Esophagus squamous epithelium (tissue), 5 donors: ENCODE data around the gene CCDC107. TPM values are rescaled to one million over a fixed set of nuclear protein-coding genes. Genes with fewer than 3 reads are reported as not detected.

Experiments used
- DNase-seq: peaks from one replicate; lab custom pipeline; 2025; lab: John Stamatoyannopoulos, UW
- H3K27ac ChIP-seq, 4 donors: fragments of 200-600 bp; sonication (generic); one replicate each; pipeline ENCODE4 v1.5.1; 2016 to 2019; ENCODE audit warnings: mild to moderate bottlenecking in 1 of 4
- H3K27me3 ChIP-seq, 4 donors: fragments of 200-600 bp; sonication (generic); 1 replicate in 3 of 4; 2 replicates in 1 of 4; pipeline versions ENCODE4 v1.5.1 to v1.6.0; 2017 to 2021; ENCODE audit warnings: antibody characterized with exemption in 1 of 4
- H3K36me3 ChIP-seq, 3 donors: fragments of 200-600 bp; sonication (generic); one replicate each; pipeline ENCODE4 v1.5.1; 2016 to 2019
- H3K4me1 ChIP-seq, 3 donors: fragments of 200-600 bp; sonication (generic); one replicate each; pipeline ENCODE4 v1.5.1; 2017 to 2019
- H3K4me3 ChIP-seq, 4 donors: fragments of 200-600 bp; sonication (generic); 1 replicate in 3 of 4; 2 replicates in 1 of 4; pipeline ENCODE4 v1.5.1; 2016 to 2019; ENCODE audit warnings: mild to moderate bottlenecking in 2 of 4, moderate library complexity in 1 of 4
- H3K9me3 ChIP-seq, 3 donors: fragments of 200-600 bp; sonication (generic); one replicate each; pipeline ENCODE4 v1.5.1; 2016 to 2019
- POLR2A ChIP-seq, 4 donors: fragments of 450-650 bp; IDR thresholded peaks; one replicate each; pipeline ENCODE4 v1.6.1; 2017; ENCODE audit warnings: antibody characterized with exemption in 4 of 4, mild to moderate bottlenecking in 4 of 4, moderate library complexity in 3 of 4
- WGBS, 2 donors: methylation state at CpG; one replicate each; pipeline ENCODE4 v1.1.5; 2018; 5-methylcytosine and 5-hydroxymethylcytosine counted together
- intact Hi-C: fragments of 100-400 bp; cut with DNase I; formaldehyde crosslinking; loops from one replicate; pipeline ENCODE4 v1.15.0; 2022
- total RNA-seq, 4 donors: library from RNA; depleted of rRNA; stranded (reverse); fragments of >200 nt; gene quantifications; one replicate each; pipeline ENCODE4 v1.1.0, GENCODE V29; 2016
- TF ChIP-seq, protein P1 (sequence below), 6 experiments: fragments of 450-650 bp in 4 of 6; fragments of 200-600 bp in 2 of 6; sonication (generic) in 2 of 6; IDR thresholded peaks; one replicate each; pipeline ENCODE4 v1.5.1; 2016 to 2019; ENCODE audit warnings: antibody characterized with exemption in 6 of 6, mild to moderate bottlenecking in 4 of 6, moderate library complexity in 4 of 6
- donor health status: DM: yes; HTN: yes; CAD: no.

CCDC107 gene
- total RNA-seq, 4 donors from 2014 or later = 6.6 to 19.6 (median 14.2) TPM

DNA sequence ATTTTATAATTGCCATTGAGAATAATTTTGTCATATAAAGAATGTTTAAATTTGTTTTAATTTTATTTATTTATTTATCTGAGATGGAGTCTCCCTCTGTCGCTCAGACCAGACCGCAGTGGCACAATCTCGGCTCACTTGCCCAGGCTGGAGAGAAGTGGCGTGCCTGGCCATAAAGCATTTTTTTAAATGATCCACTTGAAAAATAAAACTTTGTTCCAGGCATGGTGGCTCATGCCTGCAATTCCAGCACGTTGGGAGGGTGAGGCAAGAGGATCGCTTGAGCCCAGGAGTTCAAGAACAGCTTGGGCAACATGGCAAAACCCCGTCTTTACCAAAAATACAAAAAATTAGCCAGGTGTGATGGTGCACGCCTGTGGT is 5.3 kb upstream of the CCDC107 start:
- 83 to 90% methylated on average over 8 of the region's 8 CpGs for WGBS, 2 donors
- no peaks in the 10 kb centered on the region for H3K9me3 ChIP-seq
- H3K36me3 ChIP-seq = no peaks in the 10 kb centered on the region
- no peaks in the 10 kb centered on the region for H3K27me3 ChIP-seq
- H3K4me1 ChIP-seq = peaks cover 2 to 44% (median 22%) of the 10 kb centered on the region in 3 donors
- no peak overlapping the region for H3K4me3 ChIP-seq
- no peak for DNase-seq
- intact Hi-C loops = no loop called here
- TF ChIP-seq, protein P1, sequence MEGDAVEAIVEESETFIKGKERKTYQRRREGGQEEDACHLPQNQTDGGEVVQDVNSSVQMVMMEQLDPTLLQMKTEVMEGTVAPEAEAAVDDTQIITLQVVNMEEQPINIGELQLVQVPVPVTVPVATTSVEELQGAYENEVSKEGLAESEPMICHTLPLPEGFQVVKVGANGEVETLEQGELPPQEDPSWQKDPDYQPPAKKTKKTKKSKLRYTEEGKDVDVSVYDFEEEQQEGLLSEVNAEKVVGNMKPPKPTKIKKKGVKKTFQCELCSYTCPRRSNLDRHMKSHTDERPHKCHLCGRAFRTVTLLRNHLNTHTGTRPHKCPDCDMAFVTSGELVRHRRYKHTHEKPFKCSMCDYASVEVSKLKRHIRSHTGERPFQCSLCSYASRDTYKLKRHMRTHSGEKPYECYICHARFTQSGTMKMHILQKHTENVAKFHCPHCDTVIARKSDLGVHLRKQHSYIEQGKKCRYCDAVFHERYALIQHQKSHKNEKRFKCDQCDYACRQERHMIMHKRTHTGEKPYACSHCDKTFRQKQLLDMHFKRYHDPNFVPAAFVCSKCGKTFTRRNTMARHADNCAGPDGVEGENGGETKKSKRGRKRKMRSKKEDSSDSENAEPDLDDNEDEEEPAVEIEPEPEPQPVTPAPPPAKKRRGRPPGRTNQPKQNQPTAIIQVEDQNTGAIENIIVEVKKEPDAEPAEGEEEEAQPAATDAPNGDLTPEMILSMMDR (IDR thresholded peaks at IDR 0.05) = no peak
- TF ChIP-seq POLR2A (IDR thresholded peaks at IDR 0.05) = no peak
- H3K27ac ChIP-seq = peak overlapping the region in 1 of 4 donors; percentile 1

DNA sequence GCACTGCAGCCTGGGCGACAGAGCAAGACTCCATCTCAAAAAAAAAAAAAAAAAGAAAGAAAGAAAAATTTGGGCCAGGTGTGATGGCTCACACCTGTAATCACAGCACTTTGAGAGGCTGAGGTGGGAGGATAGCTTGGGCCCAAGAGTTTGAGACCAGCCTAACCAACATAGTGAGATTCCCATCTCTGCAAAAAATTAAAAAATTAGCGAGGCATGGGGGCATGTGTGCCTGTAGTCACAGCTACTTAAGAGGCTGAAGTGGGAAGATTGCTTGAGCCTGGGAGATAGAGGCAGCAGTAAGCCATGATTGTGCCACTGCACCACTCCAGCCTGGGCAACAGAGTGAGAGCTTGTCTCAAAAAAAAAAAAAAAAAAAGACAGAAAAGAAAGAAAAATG is 4.5 kb upstream of the CCDC107 start:
- no peak for DNase-seq
- no peak overlapping the region for H3K4me3 ChIP-seq
- peaks cover 3 to 44% (median 22%) of the 10 kb centered on the region in 3 donors for H3K4me1 ChIP-seq
- H3K36me3 ChIP-seq = no peaks in the 10 kb centered on the region
- no peaks in the 10 kb centered on the region for H3K27me3 ChIP-seq
- H3K27ac ChIP-seq = no peak overlapping the region
- no peaks in the 10 kb centered on the region for H3K9me3 ChIP-seq
- intact Hi-C loops = no loop called here
- TF ChIP-seq POLR2A (IDR thresholded peaks at IDR 0.05) = no peak
- TF ChIP-seq, protein P1 (IDR thresholded peaks at IDR 0.05) = no peak
- 64 to 88% methylated on average over 2 of the region's 2 CpGs for WGBS, 2 donors

DNA sequence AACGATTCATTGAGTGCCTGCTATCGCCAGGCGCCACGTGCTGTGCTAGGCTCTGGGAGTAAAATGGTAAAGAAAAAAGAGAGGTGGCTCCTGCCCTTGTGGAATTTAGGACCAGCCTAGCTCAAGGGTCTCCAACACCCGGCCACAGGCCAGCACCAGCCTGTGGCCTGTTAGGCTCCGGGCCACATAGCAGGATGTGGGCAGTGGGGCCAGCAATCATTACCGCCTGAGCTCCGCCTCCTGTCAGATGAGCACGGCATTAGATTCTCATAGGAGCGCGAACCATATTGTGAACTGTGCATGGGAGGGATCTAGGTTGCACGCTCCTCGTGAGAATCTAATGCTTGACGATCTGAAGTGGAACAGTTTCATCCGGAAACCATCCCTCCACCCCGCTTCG is 1.7 kb upstream of the CCDC107 start:
- Histone ChIP-seq H3K27me3 (no peaks in the 10 kb centered on the region), H3K36me3 (peaks cover 0 to 14% (median 0%) of the 10 kb centered on the region in 3 donors), H3K27ac (peak overlapping the region; percentile 91 to 98 (median 96)), H3K9me3 (no peaks in the 10 kb centered on the region), H3K4me1 (peaks cover 11 to 48% (median 25%) of the 10 kb centered on the region in 3 donors), H3K4me3 (no peak overlapping the region)
- DNase-seq = no peak
- intact Hi-C loops = loop anchor here (5.0 kb wide), 1 partner anchor 76 kb away; the partner anchor contains the start of genes CREB3 and TLN1
- WGBS, 2 donors = 79% methylated on average over 14 to 16 of the region's 17 CpGs
- no peak for TF ChIP-seq POLR2A (IDR thresholded peaks at IDR 0.05)
- TF ChIP-seq, protein P1 (IDR thresholded peaks at IDR 0.05) = no peak

DNA sequence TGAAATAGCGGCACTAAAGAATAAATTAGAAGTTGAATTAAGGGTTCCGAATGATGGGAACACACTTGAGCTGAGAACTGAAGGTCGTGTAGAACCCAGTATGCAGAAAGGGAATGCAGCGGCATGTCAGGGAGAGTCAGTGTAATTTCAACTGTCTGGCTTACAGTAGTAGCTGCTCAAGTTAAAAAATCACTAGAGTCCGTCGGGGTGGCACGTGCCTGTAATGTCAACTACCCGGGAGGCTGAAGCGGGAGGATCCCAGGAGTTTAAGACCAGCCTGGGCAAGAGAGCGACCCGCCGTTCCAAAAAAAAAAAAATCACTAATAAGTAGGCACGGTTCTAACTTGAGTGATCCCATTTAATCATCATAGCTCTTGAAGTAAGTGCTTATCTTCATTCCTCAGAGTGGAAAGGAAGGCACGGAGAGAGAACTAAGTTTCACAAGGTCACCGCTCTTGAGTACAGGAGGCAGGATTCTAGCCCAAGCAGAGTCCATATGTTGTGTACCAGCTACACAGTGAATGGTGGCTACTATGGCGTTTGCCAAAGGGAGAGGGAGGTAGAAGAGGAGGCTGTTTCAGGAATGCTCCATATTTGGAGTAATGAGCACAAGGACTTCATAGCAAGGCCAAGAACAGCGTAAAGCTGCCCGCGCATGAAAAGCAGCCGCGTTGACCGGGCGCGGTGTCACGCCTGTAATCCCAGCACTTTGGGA is 1.1 kb upstream of the CCDC107 start:
- Histone ChIP-seq H3K4me3 (peak overlapping the region; percentile 75 to 94 (median 84)), H3K27ac (peak overlapping the region; percentile 91 to 98 (median 96)), H3K36me3 (peaks cover 0 to 21% (median 0%) of the 10 kb centered on the region in 3 donors), H3K4me1 (peaks cover 11 to 53% (median 28%) of the 10 kb centered on the region in 3 donors), H3K9me3 (no peaks in the 10 kb centered on the region), H3K27me3 (no peaks in the 10 kb centered on the region)
- intact Hi-C loops = loop anchor here (5.0 kb wide), 1 partner anchor 75 kb away; the partner anchor contains the start of genes CREB3 and TLN1
- DNase-seq = no peak
- no peak for TF ChIP-seq POLR2A (IDR thresholded peaks at IDR 0.05)
- TF ChIP-seq, protein P1 (IDR thresholded peaks at IDR 0.05) = no peak
- WGBS, 2 donors = 19 to 35% methylated on average over 25 of the region's 25 CpGs

DNA sequence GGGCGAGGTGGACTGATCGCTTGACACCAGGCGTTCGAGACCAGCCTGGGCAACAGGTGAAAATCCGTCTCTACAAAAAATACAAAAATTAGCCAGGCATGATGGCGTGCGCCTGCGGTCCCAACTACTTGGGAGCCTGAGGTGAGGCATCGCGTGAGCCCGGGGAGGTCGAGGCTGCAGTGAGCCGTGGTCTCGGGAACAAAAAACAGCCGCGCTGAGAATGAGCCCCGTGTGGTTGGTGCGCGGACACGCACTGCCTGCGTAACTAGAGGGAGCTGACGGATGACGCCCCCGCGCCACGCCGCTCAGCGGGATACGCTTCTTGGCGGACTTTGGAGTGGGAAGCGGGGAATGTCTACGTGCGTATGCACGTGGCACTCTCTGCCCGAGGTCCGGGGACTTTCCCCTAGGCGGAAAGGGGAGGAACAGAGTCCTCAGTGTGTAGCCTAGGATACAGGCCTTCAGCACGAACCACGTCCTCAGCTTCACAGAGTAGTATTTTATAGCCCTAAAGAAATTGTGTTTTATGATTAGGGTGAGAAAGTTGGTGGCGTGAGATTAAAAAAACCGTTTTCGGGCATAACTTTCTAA is 451 bp upstream of the CCDC107 start, which contains the start of gene RMRP:
TSS of gene RMRP (minus strand) at position 474 of the 591 bp plus-strand sequence.
- intact Hi-C loops = loop anchor here (5.0 kb wide), 1 partner anchor 75 kb away; the partner anchor contains the start of genes CREB3 and TLN1
- DNase-seq = peak; percentile 71
- Histone ChIP-seq H3K27me3 (no peaks in the 10 kb centered on the region), H3K4me3 (peak within 1 kb of the TSS; percentile 75 to 94 (median 84)), H3K36me3 (peaks cover 0 to 26% (median 0%) of the 10 kb centered on the region in 3 donors), H3K4me1 (peaks cover 11 to 53% (median 24%) of the 10 kb centered on the region in 3 donors), H3K27ac (peak within 1 kb of the TSS; percentile 91 to 98 (median 96)), H3K9me3 (no peaks in the 10 kb centered on the region)
- peak in 2 of 4 donors; percentile 22 to 59 for TF ChIP-seq POLR2A (IDR thresholded peaks at IDR 0.05)
- TF ChIP-seq, protein P1 (IDR thresholded peaks at IDR 0.05) = peak in 4 of 6 experiments; percentile 28 to 59 (median 45)
- 0% methylated on average over 7 to 12 of the region's 42 CpGs for WGBS, 2 donors
